ENCODE results near the gene IGLL1.
A peak's percentile ranks its signal among the peaks of the same experiment; 100 is the strongest.
"Not testable (repeated sequence)": the region's sequence is repeated elsewhere in the genome, so short reads cannot be mapped to it uniquely, and the experiment has no call there.

IGLL1 gene

DNA sequence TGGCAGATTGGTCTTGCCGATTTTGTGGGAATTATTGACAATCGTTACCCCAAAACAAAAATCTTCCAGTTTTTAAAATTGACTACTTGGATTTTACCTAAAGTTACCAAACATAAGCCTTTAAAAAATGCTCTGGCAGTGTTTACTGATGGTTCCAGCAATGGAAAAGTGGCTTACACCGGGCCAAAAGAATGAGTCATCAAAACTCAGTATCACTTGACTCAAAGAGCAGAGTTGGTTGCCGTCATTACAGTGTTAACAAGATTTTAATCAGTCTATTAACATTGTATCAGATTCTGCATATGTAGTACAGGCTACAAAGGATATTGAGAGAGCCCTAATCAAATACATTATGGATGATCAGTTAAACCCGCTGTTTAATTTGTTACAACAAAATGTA lies 37.2 kb downstream of the IGLL1 start:
- ATAC-seq (no peak), DNase-seq (ENCODE audit: low spot score in 2 of 2) (no peak)
- Mint-ChIP-seq H3K36me3 (no peaks in the 10 kb centered on the region), H3K9me3 (peaks cover 3% of the 10 kb centered on the region), H3K27ac (no peak overlapping the region), H3K4me1 (peaks cover 8% of the 10 kb centered on the region), H3K4me3 (no peak overlapping the region)

DNA sequence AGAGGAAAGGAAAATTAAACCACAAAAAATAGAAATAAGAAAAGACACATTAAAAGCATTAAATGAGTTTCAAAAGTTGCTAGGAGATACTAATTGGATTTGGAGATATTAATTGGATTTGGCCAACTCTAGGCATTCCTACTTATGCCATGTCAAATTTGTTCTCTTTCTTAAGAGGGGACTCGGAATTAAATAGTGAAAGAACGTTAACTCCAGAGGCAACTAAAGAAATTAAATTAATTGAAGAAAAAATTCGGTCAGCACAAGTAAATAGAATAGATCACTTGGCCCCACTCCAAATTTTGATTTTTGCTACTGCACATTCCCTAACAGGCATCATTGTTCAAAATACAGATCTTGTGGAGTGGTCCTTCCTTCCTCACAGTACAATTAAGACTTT lies 37.7 kb downstream of the IGLL1 start:
- DNase-seq (ENCODE audit: low spot score in 2 of 2); H3K4me1 Mint-ChIP-seq; H3K36me3 Mint-ChIP-seq; H3K4me3 Mint-ChIP-seq; ATAC-seq; H3K27ac Mint-ChIP-seq; H3K9me3 Mint-ChIP-seq: not testable (repeated sequence)

DNA sequence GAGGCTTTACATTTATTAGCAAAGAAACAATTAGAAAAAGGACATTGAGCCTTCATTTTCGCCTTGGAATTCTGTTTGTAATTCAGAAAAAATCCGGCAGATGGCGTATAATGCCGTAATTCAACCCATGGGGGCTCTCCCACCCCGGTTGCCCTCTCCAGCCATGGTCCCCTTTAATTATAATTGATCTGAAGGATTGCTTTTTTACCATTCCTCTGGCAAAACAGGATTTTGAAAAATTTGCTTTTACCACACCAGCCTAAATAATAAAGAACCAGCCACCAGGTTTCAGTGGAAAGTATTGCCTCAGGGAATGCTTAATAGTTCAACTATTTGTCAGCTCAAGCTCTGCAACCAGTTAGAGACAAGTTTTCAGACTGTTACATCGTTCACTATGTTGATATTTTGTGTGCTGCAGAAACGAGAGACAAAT lies 38.2 kb downstream of the IGLL1 start:
- H3K9me3 Mint-ChIP-seq; H3K27ac Mint-ChIP-seq; ATAC-seq; H3K4me1 Mint-ChIP-seq; DNase-seq (ENCODE audit: low spot score in 2 of 2); H3K36me3 Mint-ChIP-seq; H3K4me3 Mint-ChIP-seq: not testable (repeated sequence)

DNA sequence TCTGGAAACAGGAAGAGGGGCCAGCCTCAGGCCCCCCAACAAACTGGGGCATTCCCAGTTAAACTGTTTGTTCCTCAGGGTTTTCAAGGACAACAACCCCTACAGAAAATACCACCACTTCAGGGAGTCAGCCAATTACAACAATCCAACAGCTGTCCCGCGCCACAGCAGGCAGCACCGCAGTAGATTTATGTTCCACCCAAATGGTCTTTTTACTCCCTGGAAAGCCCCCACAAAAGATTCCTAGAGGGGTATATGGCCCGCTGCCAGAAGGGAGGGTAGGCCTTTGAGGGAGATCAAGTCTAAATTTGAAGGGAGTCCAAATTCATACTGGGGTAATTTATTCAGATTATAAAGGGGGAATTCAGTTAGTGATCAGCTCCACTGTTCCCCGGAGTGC lies 39.3 kb downstream of the IGLL1 start:
- ATAC-seq; H3K4me3 Mint-ChIP-seq; H3K27ac Mint-ChIP-seq; H3K36me3 Mint-ChIP-seq; H3K4me1 Mint-ChIP-seq; H3K9me3 Mint-ChIP-seq; DNase-seq (ENCODE audit: low spot score in 2 of 2): not testable (repeated sequence)

DNA sequence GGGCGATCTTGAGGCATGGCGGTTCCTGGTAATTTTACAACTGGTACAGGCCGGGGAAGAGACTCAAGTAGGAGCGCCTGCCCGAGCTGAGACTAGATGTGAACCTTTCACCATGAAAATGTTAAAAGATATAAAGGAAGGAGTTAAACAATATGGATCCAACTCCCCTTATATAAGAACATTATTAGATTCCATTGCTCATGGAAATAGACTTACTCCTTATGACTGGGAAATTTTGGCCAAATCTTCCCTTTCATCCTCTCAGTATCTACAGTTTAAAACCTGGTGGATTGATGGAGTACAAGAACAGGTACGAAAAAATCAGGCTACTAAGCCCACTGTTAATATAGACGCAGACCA lies 40.3 kb downstream of the IGLL1 start:
- not testable (repeated sequence) for ATAC-seq; H3K4me1 Mint-ChIP-seq; H3K27ac Mint-ChIP-seq; DNase-seq (ENCODE audit: low spot score in 2 of 2); H3K36me3 Mint-ChIP-seq; H3K9me3 Mint-ChIP-seq
- peak overlapping the region; percentile 26 for H3K4me3 Mint-ChIP-seq

DNA sequence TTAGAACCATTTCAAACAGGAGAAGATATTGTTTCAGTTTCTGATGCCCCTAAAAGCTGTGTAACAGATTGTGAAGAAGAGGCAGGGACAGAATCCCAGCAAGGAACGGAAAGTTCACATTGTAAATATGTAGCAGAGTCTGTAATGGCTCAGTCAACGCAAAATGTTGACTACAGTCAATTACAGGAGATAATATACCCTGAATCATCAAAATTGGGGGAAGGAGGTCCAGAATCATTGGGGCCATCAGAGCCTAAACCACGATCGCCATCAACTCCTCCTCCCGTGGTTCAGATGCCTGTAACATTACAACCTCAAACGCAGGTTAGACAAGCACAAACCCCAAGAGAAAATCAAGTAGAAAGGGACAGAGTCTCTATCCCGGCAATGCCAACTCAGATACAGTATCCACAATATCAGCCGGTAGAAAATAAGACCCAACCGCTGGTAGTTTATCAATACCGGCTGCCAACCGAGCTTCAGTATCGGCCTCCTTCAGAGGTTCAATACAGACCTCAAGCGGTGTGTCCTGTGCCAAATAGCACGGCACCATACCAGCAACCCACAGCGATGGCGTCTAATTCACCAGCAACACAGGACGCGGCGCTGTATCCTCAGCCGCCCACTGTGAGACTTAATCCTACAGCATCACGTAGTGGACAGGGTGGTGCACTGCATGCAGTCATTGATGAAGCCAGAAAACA lies 40.8 kb downstream of the IGLL1 start:
- Mint-ChIP-seq H3K4me3 (peak overlapping the region; percentile 26), H3K4me1 (peaks cover 8% of the 10 kb centered on the region), H3K9me3 (no peaks in the 10 kb centered on the region), H3K36me3 (no peaks in the 10 kb centered on the region), H3K27ac (no peak overlapping the region)
- ATAC-seq (peak; percentile 97), DNase-seq (ENCODE audit: low spot score in 2 of 2) (peak; percentile 52 to 82)

DNA sequence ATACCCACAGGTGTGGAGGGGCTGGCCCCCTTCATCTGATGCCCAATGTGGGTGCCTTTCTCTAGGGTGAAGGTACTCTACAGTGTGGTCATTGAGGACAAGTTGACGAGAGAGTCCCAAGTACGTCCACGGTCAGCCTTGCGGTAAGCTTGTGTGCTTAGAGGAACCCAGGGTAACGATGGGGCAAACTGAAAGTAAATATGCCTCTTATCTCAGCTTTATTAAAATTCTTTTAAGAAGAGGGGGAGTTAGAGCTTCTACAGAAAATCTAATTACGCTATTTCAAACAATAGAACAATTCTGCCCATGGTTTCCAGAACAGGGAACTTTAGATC lies 41.4 kb downstream of the IGLL1 start:
- H3K27ac Mint-ChIP-seq; H3K36me3 Mint-ChIP-seq; H3K9me3 Mint-ChIP-seq; H3K4me3 Mint-ChIP-seq; ATAC-seq; DNase-seq (ENCODE audit: low spot score in 2 of 2); H3K4me1 Mint-ChIP-seq: not testable (repeated sequence)

DNA sequence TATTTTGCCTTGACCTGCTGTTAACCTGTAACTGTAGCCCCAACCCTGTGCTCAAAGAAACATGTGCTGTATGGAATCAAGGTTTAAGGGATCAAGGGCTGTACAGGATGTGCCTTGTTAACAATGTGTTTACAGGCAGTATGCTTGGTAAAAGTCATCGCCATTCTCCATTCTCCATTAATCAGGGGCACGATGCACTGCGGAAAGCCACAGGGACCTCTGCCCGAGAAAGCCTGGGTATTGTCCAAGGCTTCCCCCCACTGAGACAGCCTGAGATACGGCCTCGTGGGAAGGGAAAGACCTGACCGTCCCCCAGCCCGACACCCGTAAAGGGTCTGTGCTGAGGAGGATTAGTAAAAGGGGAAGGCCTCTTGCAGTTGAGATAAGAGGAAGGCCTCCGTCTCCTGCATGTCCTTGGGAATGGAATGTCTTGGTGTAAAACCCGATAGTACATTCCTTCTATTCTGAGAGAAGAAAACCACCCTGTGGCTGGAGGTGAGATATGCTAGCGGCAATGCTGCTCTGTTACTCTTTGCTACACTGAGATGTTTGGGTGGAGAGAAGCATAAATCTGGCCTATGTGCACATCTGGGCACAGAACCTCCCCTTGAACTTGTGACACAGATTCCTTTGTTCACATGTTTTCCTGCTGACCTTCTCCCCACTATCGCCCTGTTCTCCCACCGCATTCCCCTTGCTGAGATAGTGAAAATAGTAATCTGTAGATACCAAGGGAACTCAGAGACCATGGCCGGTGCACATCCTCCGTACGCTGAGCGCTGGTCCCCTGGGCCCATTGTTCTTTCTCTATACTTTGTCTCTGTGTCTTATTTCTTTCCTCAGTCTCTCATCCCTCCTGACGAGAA lies 42.0 kb downstream of the IGLL1 start:
- ATAC-seq; DNase-seq (ENCODE audit: low spot score in 2 of 2); H3K9me3 Mint-ChIP-seq; H3K36me3 Mint-ChIP-seq; H3K27ac Mint-ChIP-seq; H3K4me3 Mint-ChIP-seq: not testable (repeated sequence)
- H3K4me1 Mint-ChIP-seq = peaks cover 14% of the 10 kb centered on the region

DNA sequence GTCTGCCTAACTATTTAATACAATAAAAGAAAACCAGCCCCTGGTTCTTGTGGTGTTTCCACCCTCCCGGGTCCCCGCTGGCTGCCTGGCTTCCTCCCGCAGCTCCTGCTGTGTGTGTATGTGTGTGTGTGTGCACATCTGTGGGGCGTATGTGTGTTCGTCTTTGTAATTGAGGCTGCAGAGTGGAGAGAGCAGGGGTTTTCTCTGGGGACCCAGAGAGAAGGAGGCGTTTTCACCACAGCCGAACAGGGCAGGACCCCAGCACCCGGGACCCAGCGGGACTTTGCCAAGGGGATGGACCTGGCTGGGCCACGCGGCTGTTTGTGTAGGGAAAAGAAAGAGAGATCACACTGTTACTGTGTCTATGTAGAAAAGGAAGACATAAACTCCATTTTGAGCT lies 42.7 kb downstream of the IGLL1 start:
- no peak for DNase-seq (ENCODE audit: low spot score in 2 of 2)
- Mint-ChIP-seq H3K27ac (no peak overlapping the region), H3K9me3 (no peaks in the 10 kb centered on the region), H3K36me3 (no peaks in the 10 kb centered on the region), H3K4me1 (peaks cover 15% of the 10 kb centered on the region), H3K4me3 (no peak overlapping the region)
- ATAC-seq = no peak

DNA sequence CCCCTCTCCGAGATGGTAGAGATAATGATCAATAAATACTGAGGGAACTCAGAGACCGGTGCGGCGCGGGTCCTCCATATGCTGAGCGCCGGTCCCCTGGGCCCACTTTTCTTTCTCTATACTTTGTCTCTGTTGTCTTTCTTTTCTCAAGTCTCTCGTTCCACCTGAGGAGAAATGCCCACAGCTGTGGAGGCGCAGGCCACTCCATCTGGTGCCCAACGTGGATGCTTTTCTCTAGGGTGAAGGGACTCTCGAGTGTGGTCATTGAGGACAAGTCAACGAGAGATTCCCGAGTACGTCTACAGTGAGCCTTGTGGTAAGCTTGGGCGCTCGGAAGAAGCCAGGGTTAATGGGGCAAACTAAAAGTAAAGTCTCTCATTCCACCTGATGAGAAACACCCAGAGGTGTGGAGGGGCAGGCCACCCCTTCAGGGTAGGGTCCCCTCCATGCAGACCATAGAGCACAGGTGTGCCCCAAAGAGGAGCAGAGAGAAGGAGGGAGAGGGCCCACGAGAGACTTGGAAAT lies 43.2 kb downstream of the IGLL1 start:
- no peak for DNase-seq (ENCODE audit: low spot score in 2 of 2)
- H3K4me1 Mint-ChIP-seq = peaks cover 16% of the 10 kb centered on the region
- no peak for ATAC-seq
- no peak overlapping the region for H3K4me3 Mint-ChIP-seq
- H3K36me3 Mint-ChIP-seq = no peaks in the 10 kb centered on the region
- H3K27ac Mint-ChIP-seq = no peak overlapping the region
- no peaks in the 10 kb centered on the region for H3K9me3 Mint-ChIP-seq

DNA sequence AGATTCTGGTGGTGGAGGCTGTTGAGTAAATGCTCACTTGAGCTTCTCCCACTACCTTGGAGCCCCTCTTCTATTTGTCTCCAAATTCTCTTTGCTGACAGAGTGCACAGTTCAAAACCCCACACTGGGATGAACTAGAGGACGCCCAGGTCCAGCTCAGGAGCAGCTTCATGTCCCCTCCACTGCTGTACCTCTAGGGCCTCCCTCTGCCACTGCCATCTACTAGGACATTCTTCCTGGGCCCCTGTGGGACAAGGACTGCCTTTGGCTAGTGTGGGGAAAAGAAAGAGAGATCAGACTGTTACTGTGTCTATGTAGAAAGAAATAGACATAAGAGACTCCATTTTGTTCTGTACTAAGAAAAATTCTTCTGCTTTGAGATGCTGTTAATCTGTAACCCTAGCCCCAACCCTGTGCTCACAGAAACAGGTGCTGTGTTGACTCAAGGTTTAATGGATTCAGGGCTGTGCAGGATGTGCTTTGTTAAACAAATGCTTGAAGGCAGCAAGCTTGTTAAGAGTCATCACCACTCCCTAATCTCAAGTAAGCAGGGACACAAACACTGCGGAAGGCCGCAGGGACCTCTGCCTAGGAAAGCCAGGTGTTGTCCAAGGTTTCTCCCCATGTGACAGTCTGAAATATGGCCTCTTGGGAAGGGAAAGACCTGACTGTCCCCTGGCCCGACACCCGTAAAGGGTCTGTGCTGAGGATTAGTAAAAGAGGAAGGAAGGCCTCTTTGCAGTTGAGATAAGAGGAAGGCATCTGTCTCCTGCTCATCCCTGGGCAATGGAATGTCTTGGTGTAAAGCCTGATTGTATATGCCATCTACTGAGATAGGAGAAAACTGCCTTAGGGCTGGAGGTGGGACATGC lies 44.1 kb downstream of the IGLL1 start:
- H3K36me3 Mint-ChIP-seq; H3K9me3 Mint-ChIP-seq; ATAC-seq; H3K4me3 Mint-ChIP-seq; DNase-seq (ENCODE audit: low spot score in 2 of 2): not testable (repeated sequence)
- Mint-ChIP-seq H3K27ac (peak overlapping the region; percentile 57), H3K4me1 (peaks cover 20% of the 10 kb centered on the region)

DNA sequence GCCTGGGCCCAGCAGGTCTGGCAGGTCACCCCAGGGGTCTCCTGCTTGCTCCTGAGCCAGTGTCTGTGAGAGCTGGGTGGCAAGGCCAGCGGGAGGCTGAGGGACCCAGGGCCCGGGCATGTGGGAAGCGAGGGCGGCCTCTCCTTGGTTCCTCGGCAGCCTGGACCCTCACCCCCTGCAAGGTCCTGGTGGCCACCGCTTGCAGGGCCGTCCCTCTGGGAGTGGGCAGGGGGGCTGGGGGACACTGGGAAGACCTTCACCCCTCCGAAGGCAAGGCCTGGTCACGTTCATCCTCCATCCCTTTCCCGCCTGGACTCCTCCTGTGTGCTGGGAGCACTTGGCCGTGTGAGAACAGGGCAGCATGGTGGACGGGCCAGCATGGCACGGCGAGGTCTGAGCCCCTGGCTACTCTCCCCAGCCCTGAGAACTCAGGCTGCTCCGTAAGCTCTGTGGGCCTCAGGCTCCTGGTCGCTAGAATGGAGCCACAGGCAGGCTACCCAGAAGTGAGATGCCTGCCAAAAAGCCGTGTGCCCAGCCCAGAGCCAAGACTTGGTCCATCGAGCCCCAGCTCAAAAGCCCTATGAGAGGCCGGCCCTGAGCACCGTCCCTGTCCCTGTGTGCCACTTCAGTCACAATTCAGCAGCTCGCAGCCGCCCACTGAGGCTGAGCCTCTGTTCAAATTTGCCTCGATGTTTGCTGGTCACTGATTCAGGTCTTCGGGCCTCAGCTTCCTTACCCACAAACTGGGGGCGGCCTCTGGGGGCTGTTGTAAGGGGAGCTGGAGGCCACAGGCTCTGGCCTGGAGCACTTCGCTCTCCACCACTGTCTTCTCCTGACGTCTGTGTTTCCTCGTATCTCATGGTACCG lies 45.0 kb downstream of the IGLL1 start:
- DNase-seq (ENCODE audit: low spot score in 2 of 2) (no peak), ATAC-seq (no peak)
- Mint-ChIP-seq H3K36me3 (no peaks in the 10 kb centered on the region), H3K27ac (peak overlapping the region; percentile 57), H3K4me3 (no peak overlapping the region), H3K4me1 (peaks cover 20% of the 10 kb centered on the region), H3K9me3 (no peaks in the 10 kb centered on the region)

DNA sequence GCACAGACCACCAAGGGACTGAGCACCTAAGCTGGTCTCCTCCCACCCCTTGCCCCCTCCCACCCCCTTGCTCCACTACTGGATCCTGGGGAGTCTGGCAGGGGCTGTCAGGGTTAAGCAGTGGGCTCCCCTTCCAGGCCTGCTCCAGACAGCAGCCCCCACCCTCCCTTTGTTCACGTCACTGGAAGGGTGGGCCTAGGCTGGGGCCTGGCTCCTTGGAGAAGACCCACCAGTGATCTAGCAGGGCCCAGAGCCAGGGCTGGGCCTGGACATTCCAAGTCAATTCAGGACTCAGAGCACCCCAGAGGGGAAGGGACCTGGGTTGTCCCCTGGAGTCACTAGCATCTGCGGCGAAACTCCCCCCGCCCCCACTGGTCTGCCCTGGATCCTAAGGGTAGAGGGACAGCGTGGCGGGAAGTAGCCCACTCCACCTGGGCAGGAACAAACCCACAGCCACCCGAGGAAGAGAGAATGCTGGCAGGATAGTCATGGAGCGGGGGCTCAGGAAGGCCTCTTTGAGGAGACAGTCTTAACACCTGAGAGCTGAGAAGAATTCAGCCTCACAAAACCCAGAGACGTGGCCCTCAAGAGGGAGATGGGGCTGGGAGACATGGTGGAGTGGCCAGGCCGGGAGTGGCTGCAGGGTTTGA lies 45.8 kb downstream of the IGLL1 start:
- H3K36me3 Mint-ChIP-seq = no peaks in the 10 kb centered on the region
- H3K9me3 Mint-ChIP-seq = no peaks in the 10 kb centered on the region
- no peak for DNase-seq (ENCODE audit: low spot score in 2 of 2)
- no peak overlapping the region for H3K4me3 Mint-ChIP-seq
- no peak for ATAC-seq
- no peak overlapping the region for H3K27ac Mint-ChIP-seq
- H3K4me1 Mint-ChIP-seq = peaks cover 16% of the 10 kb centered on the region

DNA sequence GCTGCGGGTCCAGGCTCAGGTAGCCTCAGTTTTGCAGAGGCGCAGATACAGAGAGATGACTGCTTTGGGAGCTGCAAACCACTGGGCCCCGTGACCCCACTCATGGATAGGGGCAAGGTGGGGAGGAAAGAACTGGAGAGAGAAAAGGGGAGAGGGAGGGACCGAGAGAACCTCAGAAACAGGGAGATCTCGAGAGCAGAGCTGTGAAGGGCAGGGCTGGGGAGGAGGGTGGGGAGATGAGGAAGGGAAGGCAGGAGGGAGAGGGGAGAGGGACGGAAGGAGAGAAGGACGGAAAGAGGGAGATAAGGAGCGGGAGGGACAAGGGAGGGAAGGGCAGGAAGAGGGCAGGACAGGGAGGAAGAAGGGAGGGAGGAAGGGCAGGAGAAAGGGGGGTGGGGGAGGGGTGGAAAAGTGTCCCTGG lies 46.3 kb downstream of the IGLL1 start:
- no peak for ATAC-seq
- Mint-ChIP-seq H3K4me1 (peaks cover 12% of the 10 kb centered on the region), H3K9me3 (no peaks in the 10 kb centered on the region), H3K36me3 (no peaks in the 10 kb centered on the region), H3K4me3 (no peak overlapping the region), H3K27ac (peak overlapping the region; percentile 39)
- no peak for DNase-seq (ENCODE audit: low spot score in 2 of 2)
